ENCODE measurements around the gene NKD1.
A peak's percentile ranks its signal among the peaks of the same experiment; 100 is the strongest.

The NKD1 gene

GRCh38 chr16:50627419-50627818 is 79.2 kb downstream of the NKD1 start:
- Histone ChIP-seq H3K27ac (no peak overlapping the region; a peak in 1 of 22 replicates), H3K4me2 (peak overlapping the region; percentile 38 to 76 (median 54)), H3K27me3 (no peaks in the 10 kb centered on the region), H3K36me3 (no peaks in the 10 kb centered on the region), H3K9ac (peak overlapping the region in 2 of 11 experiments; percentile 1 to 4; a peak in 1 of 22 replicates), H3K9me3 (replicated peaks in 1 of 11) (no peaks in the 10 kb centered on the region), H3K4me3 (no peak overlapping the region), H3K4me1 (peaks cover 17 to 40% (median 33%) of the 10 kb centered on the region in 10 experiments; a peak in 19 of 20 replicates), H4K20me1 (no peaks in the 10 kb centered on the region; a peak in 1 of 22 replicates)
- TF ChIP-seq Cebpa-rat (IDR thresholded peaks at IDR 0.05) = no peak

GRCh38 chr16:50628156-50628802 is 80.1 kb downstream of the NKD1 start:
- peak overlapping the region in 3 of 11 experiments; percentile 51 to 68 (median 54); a peak in 2 of 22 replicates for H3K4me2 ChIP-seq
- H3K36me3 ChIP-seq = no peaks in the 10 kb centered on the region
- no peaks in the 10 kb centered on the region for H3K9me3 ChIP-seq (replicated peaks in 1 of 11)
- H3K9ac ChIP-seq = no peak overlapping the region
- no peaks in the 10 kb centered on the region for H3K27me3 ChIP-seq
- no peak overlapping the region for H3K27ac ChIP-seq
- H4K20me1 ChIP-seq = no peaks in the 10 kb centered on the region; a peak in 1 of 22 replicates
- peaks cover 17 to 40% (median 33%) of the 10 kb centered on the region in 10 experiments; a peak in 19 of 20 replicates for H3K4me1 ChIP-seq
- no peak for TF ChIP-seq Cebpa-rat (IDR thresholded peaks at IDR 0.05)
- H3K4me3 ChIP-seq = no peak overlapping the region

- H4K20me1 ChIP-seq = no peaks in the 10 kb centered on the region; a peak in 1 of 22 replicates
- no peaks in the 10 kb centered on the region for H3K27me3 ChIP-seq
- H3K27ac ChIP-seq = no peak overlapping the region
- no peaks in the 10 kb centered on the region for H3K9me3 ChIP-seq (replicated peaks in 1 of 11)
- no peak overlapping the region for H3K4me2 ChIP-seq
- H3K4me1 ChIP-seq = peaks cover 15 to 34% (median 30%) of the 10 kb centered on the region in 10 experiments; a peak in 19 of 20 replicates
- H3K9ac ChIP-seq = no peak overlapping the region
- H3K4me3 ChIP-seq = no peak overlapping the region
- H3K36me3 ChIP-seq = no peaks in the 10 kb centered on the region
- TF ChIP-seq Cebpa-rat (IDR thresholded peaks at IDR 0.05) = no peak
These were observed 81.1 kb downstream of the NKD1 start for GRCh38 chr16:50629334-50629733.

- H3K27me3 ChIP-seq = no peaks in the 10 kb centered on the region
- peaks cover 11 to 36% (median 31%) of the 10 kb centered on the region in 10 experiments; a peak in 19 of 20 replicates for H3K4me1 ChIP-seq
- H3K27ac ChIP-seq = no peak overlapping the region
- H4K20me1 ChIP-seq = no peaks in the 10 kb centered on the region; a peak in 1 of 22 replicates
- H3K36me3 ChIP-seq = no peaks in the 10 kb centered on the region
- TF ChIP-seq Cebpa-rat (IDR thresholded peaks at IDR 0.05) = no peak
- no peak overlapping the region for H3K4me3 ChIP-seq
- no peak overlapping the region for H3K4me2 ChIP-seq
- no peak overlapping the region for H3K9ac ChIP-seq
- H3K9me3 ChIP-seq (replicated peaks in 1 of 11) = no peaks in the 10 kb centered on the region
These were observed 82.3 kb downstream of the NKD1 start for GRCh38 chr16:50630394-50631020.

- no peak overlapping the region for H3K4me3 ChIP-seq
- H3K27ac ChIP-seq = no peak overlapping the region
- H3K9me3 ChIP-seq (replicated peaks in 1 of 11) = no peaks in the 10 kb centered on the region
- no peaks in the 10 kb centered on the region for H3K27me3 ChIP-seq
- TF ChIP-seq Cebpa-rat (IDR thresholded peaks at IDR 0.05) = no peak
- no peaks in the 10 kb centered on the region; a peak in 1 of 22 replicates for H4K20me1 ChIP-seq
- H3K4me1 ChIP-seq = peaks cover 11 to 31% (median 27%) of the 10 kb centered on the region in 10 experiments; a peak in 19 of 20 replicates
- H3K36me3 ChIP-seq = no peaks in the 10 kb centered on the region
- no peak overlapping the region for H3K9ac ChIP-seq
- H3K4me2 ChIP-seq = no peak overlapping the region
These were observed 83.2 kb downstream of the NKD1 start for GRCh38 chr16:50631249-50631984.

GRCh38 chr16:50631985-50632576 is 83.9 kb downstream of the NKD1 start:
- H3K27me3 ChIP-seq = no peaks in the 10 kb centered on the region
- H3K36me3 ChIP-seq = no peaks in the 10 kb centered on the region
- no peak overlapping the region for H3K4me3 ChIP-seq
- H3K4me1 ChIP-seq = peaks cover 7 to 24% (median 20%) of the 10 kb centered on the region in 10 experiments; a peak in 19 of 20 replicates
- no peak overlapping the region for H3K9ac ChIP-seq
- H3K4me2 ChIP-seq = no peak overlapping the region
- H3K9me3 ChIP-seq (replicated peaks in 1 of 11) = no peaks in the 10 kb centered on the region
- no peak overlapping the region for H3K27ac ChIP-seq
- no peak for TF ChIP-seq Cebpa-rat (IDR thresholded peaks at IDR 0.05)
- H4K20me1 ChIP-seq = no peaks in the 10 kb centered on the region; a peak in 1 of 22 replicates

- Histone ChIP-seq H3K9ac (no peak overlapping the region), H3K4me3 (no peak overlapping the region), H3K36me3 (no peaks in the 10 kb centered on the region), H3K9me3 (replicated peaks in 1 of 11) (no peaks in the 10 kb centered on the region), H3K27ac (no peak overlapping the region), H4K20me1 (no peaks in the 10 kb centered on the region; a peak in 1 of 22 replicates), H3K4me1 (peaks cover 0 to 22% (median 13%) of the 10 kb centered on the region in 10 experiments; a peak in 12 of 20 replicates), H3K4me2 (no peak overlapping the region), H3K27me3 (no peaks in the 10 kb centered on the region)
- no peak for TF ChIP-seq Cebpa-rat (IDR thresholded peaks at IDR 0.05)
These were observed 85.0 kb downstream of the NKD1 start for GRCh38 chr16:50632927-50633800.

- Histone ChIP-seq H3K27ac (no peak overlapping the region), H3K4me1 (peaks cover 0 to 30% (median 15%) of the 10 kb centered on the region in 10 experiments; a peak in 12 of 20 replicates), H3K4me2 (no peak overlapping the region), H4K20me1 (no peaks in the 10 kb centered on the region; a peak in 1 of 22 replicates), H3K9me3 (replicated peaks in 1 of 11) (no peaks in the 10 kb centered on the region), H3K27me3 (no peaks in the 10 kb centered on the region), H3K36me3 (no peaks in the 10 kb centered on the region), H3K9ac (no peak overlapping the region), H3K4me3 (no peak overlapping the region)
- no peak for TF ChIP-seq Cebpa-rat (IDR thresholded peaks at IDR 0.05)
These were observed 85.9 kb downstream of the NKD1 start for GRCh38 chr16:50634090-50634489.
